ENCODE measurements around the gene USP20. TPM values are rescaled to one million over a fixed set of nuclear protein-coding genes. Genes with fewer than 3 reads are reported as not detected.
A peak's percentile ranks its signal among the peaks of the same experiment; 100 is the strongest.

USP20 gene
- total and polyA plus RNA-seq, 10 of the 15 experiments (the other 5 are each of a cell fraction or from before 2014, with no cell fraction given): 0.66 to 23.3 (median 11.0) TPM

DNA sequence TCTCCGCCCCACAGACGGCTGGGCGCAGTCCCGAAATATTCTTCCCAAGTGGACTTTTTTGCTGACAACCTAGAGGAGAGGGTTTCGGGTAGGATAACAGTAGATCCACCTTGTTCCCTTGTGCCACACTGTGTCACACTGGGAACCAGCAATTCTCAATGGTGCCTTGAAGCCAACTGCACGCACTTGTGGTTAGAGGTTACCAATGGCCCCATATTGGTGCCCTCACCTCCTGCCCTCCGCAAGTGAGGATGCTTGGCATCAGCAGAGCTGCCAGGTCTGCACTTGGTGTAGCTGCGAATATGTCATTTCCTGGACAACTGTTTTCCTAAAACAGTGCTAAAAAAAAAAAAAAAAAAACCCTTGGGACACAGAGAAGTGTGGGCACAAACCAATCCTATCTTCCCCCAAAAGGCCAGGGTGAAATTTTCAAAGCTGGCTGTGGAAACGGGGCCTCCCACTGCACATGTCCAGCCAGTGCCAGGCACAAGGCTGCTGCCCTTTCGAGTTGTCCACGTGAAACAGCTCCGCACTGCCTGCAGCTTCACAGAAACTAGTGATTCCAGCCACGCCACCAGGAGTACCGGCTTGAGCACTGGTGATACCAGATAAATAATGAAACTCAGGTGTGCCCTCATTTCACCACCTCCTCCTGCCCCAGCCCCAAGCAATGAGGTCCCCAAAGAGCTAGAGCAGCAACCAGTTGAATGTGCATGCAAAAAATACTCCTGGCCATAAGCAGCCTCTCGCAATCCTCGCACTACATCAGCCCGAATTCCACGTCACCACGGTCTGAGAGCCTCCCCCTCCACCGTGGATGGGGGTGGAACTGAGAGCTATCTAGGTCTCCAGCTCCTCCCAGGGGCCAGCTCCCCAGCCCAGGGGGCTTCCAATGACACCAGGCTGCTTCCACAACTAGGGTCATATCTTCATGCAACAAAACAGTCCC lies 51.2 kb downstream of the USP20 start (continued):
- TF ChIP-seq RAD51 (IDR thresholded peaks at IDR 0.05) (0 out of 2 replicates have a peak, but pooled peaks have one; percentile 3), POLR2AphosphoS5 (IDR thresholded peaks at IDR 0.05; ENCODE audit: low read length) (peak; percentile 93), POLR2A (IDR thresholded peaks at IDR 0.05; ENCODE audit: low read depth, low read length) (peak; percentile 82), LARP7 (IDR thresholded peaks at IDR 0.05) (peak; percentile 61), SMC3 (IDR thresholded peaks at IDR 0.05; ENCODE audit: borderline replicate concordance, low read length) (no peak), BACH1 (IDR thresholded peaks at IDR 0.05; ENCODE audit: borderline replicate concordance) (peak; percentile 76), ZNF24 (IDR thresholded peaks at IDR 0.05) (no peak), HDGF (IDR thresholded peaks at IDR 0.05) (peak; percentile 24; the same call in 1 of the 2 replicates), RUNX3 (IDR thresholded peaks at IDR 0.05; ENCODE audit: low read length) (no peak)
- TF ChIP-seq, protein P1, sequence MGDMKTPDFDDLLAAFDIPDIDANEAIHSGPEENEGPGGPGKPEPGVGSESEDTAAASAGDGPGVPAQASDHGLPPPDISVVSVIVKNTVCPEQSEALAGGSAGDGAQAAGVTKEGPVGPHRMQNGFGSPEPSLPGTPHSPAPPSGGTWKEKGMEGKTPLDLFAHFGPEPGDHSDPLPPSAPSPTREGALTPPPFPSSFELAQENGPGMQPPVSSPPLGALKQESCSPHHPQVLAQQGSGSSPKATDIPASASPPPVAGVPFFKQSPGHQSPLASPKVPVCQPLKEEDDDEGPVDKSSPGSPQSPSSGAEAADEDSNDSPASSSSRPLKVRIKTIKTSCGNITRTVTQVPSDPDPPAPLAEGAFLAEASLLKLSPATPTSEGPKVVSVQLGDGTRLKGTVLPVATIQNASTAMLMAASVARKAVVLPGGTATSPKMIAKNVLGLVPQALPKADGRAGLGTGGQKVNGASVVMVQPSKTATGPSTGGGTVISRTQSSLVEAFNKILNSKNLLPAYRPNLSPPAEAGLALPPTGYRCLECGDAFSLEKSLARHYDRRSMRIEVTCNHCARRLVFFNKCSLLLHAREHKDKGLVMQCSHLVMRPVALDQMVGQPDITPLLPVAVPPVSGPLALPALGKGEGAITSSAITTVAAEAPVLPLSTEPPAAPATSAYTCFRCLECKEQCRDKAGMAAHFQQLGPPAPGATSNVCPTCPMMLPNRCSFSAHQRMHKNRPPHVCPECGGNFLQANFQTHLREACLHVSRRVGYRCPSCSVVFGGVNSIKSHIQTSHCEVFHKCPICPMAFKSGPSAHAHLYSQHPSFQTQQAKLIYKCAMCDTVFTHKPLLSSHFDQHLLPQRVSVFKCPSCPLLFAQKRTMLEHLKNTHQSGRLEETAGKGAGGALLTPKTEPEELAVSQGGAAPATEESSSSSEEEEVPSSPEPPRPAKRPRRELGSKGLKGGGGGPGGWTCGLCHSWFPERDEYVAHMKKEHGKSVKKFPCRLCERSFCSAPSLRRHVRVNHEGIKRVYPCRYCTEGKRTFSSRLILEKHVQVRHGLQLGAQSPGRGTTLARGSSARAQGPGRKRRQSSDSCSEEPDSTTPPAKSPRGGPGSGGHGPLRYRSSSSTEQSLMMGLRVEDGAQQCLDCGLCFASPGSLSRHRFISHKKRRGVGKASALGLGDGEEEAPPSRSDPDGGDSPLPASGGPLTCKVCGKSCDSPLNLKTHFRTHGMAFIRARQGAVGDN (IDR thresholded peaks at IDR 0.05): peak; percentile 29
- TF ChIP-seq, protein P2, sequence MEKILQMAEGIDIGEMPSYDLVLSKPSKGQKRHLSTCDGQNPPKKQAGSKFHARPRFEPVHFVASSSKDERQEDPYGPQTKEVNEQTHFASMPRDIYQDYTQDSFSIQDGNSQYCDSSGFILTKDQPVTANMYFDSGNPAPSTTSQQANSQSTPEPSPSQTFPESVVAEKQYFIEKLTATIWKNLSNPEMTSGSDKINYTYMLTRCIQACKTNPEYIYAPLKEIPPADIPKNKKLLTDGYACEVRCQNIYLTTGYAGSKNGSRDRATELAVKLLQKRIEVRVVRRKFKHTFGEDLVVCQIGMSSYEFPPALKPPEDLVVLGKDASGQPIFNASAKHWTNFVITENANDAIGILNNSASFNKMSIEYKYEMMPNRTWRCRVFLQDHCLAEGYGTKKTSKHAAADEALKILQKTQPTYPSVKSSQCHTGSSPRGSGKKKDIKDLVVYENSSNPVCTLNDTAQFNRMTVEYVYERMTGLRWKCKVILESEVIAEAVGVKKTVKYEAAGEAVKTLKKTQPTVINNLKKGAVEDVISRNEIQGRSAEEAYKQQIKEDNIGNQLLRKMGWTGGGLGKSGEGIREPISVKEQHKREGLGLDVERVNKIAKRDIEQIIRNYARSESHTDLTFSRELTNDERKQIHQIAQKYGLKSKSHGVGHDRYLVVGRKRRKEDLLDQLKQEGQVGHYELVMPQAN (conservative IDR thresholded peaks at IDR 0.05): no peak; the same call in 1 of the 2 replicates
- TF ChIP-seq, protein P3, sequence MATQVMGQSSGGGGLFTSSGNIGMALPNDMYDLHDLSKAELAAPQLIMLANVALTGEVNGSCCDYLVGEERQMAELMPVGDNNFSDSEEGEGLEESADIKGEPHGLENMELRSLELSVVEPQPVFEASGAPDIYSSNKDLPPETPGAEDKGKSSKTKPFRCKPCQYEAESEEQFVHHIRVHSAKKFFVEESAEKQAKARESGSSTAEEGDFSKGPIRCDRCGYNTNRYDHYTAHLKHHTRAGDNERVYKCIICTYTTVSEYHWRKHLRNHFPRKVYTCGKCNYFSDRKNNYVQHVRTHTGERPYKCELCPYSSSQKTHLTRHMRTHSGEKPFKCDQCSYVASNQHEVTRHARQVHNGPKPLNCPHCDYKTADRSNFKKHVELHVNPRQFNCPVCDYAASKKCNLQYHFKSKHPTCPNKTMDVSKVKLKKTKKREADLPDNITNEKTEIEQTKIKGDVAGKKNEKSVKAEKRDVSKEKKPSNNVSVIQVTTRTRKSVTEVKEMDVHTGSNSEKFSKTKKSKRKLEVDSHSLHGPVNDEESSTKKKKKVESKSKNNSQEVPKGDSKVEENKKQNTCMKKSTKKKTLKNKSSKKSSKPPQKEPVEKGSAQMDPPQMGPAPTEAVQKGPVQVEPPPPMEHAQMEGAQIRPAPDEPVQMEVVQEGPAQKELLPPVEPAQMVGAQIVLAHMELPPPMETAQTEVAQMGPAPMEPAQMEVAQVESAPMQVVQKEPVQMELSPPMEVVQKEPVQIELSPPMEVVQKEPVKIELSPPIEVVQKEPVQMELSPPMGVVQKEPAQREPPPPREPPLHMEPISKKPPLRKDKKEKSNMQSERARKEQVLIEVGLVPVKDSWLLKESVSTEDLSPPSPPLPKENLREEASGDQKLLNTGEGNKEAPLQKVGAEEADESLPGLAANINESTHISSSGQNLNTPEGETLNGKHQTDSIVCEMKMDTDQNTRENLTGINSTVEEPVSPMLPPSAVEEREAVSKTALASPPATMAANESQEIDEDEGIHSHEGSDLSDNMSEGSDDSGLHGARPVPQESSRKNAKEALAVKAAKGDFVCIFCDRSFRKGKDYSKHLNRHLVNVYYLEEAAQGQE (IDR thresholded peaks at IDR 0.05; ENCODE audit: low read depth, low read length): no peak
- TF ChIP-seq, protein P4, sequence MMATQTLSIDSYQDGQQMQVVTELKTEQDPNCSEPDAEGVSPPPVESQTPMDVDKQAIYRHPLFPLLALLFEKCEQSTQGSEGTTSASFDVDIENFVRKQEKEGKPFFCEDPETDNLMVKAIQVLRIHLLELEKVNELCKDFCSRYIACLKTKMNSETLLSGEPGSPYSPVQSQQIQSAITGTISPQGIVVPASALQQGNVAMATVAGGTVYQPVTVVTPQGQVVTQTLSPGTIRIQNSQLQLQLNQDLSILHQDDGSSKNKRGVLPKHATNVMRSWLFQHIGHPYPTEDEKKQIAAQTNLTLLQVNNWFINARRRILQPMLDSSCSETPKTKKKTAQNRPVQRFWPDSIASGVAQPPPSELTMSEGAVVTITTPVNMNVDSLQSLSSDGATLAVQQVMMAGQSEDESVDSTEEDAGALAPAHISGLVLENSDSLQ (IDR thresholded peaks at IDR 0.05): 0 out of 2 replicates have a peak, but pooled peaks have one; percentile 21
- TF ChIP-seq, protein P5, sequence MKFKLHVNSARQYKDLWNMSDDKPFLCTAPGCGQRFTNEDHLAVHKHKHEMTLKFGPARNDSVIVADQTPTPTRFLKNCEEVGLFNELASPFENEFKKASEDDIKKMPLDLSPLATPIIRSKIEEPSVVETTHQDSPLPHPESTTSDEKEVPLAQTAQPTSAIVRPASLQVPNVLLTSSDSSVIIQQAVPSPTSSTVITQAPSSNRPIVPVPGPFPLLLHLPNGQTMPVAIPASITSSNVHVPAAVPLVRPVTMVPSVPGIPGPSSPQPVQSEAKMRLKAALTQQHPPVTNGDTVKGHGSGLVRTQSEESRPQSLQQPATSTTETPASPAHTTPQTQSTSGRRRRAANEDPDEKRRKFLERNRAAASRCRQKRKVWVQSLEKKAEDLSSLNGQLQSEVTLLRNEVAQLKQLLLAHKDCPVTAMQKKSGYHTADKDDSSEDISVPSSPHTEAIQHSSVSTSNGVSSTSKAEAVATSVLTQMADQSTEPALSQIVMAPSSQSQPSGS (IDR thresholded peaks at IDR 0.05; ENCODE audit: low read length): no peak
